ENCODE data around the gene ATF7IP.
A peak's percentile ranks its signal among the peaks of the same experiment; 100 is the strongest.
"Not testable (repeated sequence)": the region's sequence is repeated elsewhere in the genome, so short reads cannot be mapped to it uniquely, and the experiment has no call there.

ATF7IP gene

DNA sequence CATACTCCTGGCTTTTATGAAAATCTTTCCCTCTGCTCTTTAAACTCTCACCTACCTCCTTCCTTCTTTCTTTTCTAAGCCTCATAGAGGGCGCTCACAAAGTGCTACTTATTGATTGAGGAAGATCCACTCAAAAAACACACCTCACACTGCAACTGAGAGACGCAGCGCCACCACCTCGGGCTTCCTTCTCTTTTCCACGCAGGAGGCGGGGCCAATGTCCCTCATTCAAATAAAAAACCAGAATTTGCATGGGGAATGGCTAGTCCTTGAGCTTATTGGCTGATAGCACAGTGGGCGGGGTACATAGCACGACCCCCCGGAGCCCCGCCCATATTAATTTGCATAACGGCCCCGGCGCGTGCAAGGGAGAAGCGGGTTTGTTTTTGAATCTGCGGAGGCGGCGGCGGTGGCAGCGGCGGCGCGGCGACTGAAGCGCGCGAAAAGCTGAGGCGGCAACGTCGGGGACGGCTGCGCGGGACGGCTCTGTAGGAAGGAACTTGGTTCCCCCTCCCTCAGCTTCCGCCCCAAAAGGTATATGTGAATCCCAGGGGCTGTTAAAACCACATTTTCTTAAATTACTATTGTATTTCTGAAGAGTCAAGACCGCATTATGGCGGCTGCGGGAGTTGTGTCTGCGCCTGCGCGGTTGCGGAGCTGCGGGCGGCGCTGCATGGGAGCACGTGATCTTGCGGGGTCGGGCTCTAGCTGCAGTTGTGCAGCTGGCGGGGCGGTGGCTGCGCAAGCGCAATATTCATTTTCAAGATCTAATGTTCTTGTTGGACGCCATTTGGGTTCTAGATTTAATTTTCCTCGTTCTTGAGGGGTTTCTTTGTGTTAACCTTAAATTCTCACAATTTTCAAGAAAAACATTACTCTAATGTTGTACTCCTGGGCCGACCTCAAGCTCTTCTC, at the start of gene ATF7IP:
ATF7IP (plus strand) TSS at position 389 of the 915 bp plus-strand sequence. CDS start 58,234 bp downstream, outside the sequence.
- DNase-seq: peak; percentile 96 to 99

- DNase-seq: no peak
These were observed 47.9 kb upstream of the ATF7IP start for GRCh38 chr12:14317362-14318146.

DNA sequence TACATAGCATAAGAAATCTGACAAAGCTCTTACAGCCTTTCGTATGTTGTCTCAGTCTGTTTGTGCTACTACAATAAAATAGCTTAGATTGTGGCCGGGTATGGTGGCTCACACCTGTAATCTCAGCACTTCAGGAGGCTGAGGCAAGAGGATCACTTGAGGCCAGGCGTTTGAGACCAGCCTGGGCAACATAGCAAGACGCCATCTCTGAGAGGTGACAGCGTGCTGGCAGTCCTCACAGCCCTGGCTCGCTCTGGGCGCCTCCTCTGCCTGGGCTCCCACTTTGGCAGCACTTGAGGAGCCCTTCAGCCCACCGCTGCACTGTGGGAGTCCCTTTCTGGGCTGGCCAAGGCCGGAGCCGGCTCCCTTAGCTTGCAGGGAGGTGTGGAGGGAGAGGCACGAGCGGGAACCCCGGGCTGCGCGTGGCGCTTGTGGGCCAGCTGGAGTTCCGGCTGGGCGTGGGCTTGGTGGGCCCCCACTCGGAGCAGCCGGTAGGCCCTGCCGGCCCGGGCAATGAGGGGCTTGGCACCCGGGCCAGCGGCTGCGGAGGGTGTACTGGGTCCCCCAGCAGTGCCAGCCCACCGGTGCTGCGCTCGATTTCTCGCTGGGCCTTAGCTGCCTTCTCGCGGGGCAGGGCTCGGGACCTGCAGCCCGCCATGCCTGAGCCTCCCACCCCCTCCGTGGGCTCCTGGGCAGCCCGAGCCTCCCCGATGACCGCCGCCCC, 45.6 kb upstream of the ATF7IP start:
- not testable (repeated sequence) for DNase-seq

DNA sequence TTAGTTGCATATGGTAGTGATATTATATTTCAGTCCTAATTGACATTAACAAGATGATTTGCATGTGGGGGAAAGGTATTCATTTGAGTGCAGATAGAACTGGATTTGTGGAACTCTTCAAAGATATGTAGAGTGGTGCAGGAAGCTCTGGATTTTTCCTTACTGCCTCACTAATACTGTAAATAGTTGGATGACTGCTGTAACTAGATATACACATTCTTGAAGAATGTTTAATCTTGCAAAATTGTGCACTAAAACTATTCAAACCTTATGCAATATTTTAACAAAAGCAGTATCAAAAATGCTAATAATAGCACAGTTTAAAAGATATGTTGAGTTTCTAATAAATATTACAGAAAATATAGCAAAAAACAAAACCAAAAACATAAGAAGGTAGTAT, 43.1 kb upstream of the ATF7IP start:
- no peak for DNase-seq

DNA sequence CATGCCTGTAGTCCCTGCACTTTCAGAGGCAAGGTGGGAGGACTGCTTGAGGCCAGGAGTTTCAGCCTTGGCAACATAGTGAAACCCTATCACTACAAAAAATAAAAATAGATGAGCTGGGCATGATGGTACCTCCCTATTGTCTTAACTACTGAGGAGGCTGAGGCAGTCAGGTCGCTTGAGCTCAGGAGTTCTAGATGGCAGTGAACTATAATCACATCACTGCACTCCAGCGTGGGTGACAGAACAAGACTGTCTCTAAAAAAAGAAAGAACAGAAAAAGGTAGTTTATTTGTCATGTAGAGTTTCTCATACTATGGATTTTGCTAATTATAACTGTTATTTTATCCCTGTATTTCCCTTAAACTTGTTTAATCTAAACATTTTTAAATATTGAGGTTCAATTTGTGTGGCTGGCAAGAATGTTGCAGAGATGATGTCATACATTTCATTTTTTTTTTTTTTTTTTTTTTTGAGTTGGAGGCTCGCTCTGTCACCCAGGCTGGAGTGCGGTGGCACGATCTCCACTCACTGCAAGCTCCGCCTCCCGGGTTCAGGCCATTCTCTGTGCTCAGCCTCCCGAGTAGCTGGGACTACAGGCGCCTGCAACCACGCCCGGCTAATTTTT, 39.7 kb upstream of the ATF7IP start:
- DNase-seq: no peak

GRCh38 chr12:14326699-14327098, 38.8 kb upstream of the ATF7IP start:
- no peak for DNase-seq

DNA sequence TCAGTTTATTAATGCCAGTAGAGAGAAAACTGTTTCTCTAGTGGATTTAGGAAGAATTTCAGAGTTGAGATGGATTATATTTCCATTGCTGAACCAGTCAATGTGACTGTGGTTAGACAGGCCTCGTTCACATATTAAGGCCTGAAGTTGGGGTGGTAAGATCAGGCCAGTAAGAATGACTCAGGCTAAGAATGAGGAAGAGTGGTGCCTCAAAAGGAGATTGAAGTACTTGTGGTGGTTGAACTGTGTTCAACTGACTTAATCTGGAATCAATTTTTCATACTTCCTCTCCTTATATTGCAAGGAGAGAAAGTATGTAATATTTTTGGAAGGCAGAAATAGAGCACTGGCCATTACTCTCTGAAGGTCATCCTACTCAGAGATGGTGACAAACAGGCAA, 37.8 kb upstream of the ATF7IP start:
- DNase-seq: no peak

GRCh38 chr12:14332482-14332881, 33.0 kb upstream of the ATF7IP start:
- DNase-seq: no peak

DNA sequence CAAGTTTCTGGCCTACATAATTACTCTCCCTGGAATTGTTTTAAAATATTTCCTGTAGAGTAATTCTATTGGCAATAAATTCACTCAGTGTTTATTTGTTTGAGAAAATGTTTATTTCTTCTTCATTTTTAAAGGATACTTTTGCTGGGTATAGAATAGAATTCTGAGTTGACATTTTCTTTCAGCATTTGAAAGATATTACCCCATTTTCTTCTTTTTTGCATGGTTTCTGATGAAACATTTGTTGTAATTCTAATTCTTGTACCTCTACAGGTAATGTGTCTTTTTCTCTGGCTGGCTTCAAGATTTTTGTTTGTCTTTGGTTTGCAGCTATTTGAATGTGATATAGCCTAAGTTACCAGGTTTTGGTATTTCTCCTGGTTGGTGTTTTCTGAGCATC, 25.1 kb upstream of the ATF7IP start:
- no peak for DNase-seq

GRCh38 chr12:14351524-14351923, 14.0 kb upstream of the ATF7IP start:
- not testable (repeated sequence) for DNase-seq

GRCh38 chr12:14352066-14352465, 13.4 kb upstream of the ATF7IP start:
- DNase-seq: not testable (repeated sequence)

DNA sequence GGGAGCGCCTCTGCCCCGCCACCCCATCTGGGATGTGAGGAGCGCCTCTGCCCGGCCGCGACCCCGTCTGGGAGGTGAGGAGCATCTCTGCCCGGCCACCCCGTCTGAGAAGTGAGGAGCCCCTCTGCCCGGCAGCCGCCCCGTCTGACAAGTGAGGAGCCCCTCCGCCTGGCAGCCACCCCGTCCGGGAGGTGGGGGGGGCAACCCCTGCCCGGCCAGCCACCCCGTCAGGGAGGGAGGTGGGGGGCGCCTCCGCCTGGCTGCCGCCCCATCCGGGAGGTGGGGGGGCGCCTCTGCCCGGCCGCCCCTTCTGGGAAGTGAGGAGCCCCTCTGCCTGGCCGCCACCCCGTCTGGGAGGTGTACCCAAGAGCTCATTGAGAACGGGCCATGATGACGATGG, 10.8 kb upstream of the ATF7IP start:
- DNase-seq: not testable (repeated sequence)

- DNase-seq: no peak
These were observed 9.3 kb upstream of the ATF7IP start for GRCh38 chr12:14356147-14356546.

- DNase-seq: no peak
These were observed 8.0 kb upstream of the ATF7IP start for GRCh38 chr12:14357486-14357885.

GRCh38 chr12:14362352-14362751, 3.1 kb upstream of the ATF7IP start:
- no peak for DNase-seq

- DNase-seq: no peak
These were observed 755 bp upstream of the ATF7IP start for GRCh38 chr12:14364583-14365271.

GRCh38 chr12:14366209-14367039, 942 bp downstream of the ATF7IP start:
- DNase-seq: no peak

GRCh38 chr12:14367040-14367661, 1.7 kb downstream of the ATF7IP start:
- peak in 1 of 2 experiments; percentile 27 for DNase-seq

GRCh38 chr12:14369311-14369710, 3.8 kb downstream of the ATF7IP start:
- DNase-seq: no peak

- DNase-seq: no peak
These were observed 7.7 kb downstream of the ATF7IP start for GRCh38 chr12:14373217-14373616.

DNA sequence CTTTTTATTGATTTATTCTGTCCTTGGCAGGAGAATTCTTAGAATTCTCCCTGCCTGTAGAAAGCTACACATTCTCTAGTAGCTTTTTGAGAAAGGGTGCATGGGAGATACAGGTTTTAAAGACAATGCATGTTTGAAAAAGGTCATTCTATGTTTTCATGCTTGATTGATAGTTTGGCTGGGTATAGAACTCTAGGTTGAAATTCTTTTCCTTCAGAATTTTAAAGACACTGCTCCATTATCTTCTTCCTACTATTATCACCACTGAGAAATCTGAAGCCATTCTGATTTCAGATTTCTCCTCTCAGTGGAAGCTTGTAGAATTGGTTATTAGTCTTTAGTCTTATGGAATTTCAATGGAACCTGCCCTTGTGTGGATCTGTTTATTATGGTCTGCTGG, 14.0 kb downstream of the ATF7IP start:
- DNase-seq: no peak
